Fibroblast of lung (primary cell): ENCODE measurements around the gene ZNF614.

Source experiments
- CTCF ChIP-seq, 2 donors: IDR thresholded peaks in 1 of 2; conservative IDR thresholded peaks in 1 of 2; 1 replicate in 1 of 2; 2 replicates in 1 of 2; pipeline ENCODE4 v1.5.1; 2011 to 2012; ENCODE audit warnings: low read length in 2 of 2, control low read depth in 1 of 2, inconsistent platforms in 1 of 2, low read depth in 1 of 2, mild to moderate bottlenecking in 1 of 2
- EZH2 ChIP-seq: IDR thresholded peaks from 2 replicates; pipeline ENCODE4 v1.5.1; 2012; ENCODE audit warnings: low read length, control low read depth, mild to moderate bottlenecking; ENCODE audit errors: missing control alignments

- TF ChIP-seq EZH2 (no peak), CTCF (conservative IDR thresholded peaks at IDR 0.05 in 1 of 2, IDR thresholded peaks at IDR 0.05 in 1 of 2; ENCODE audit: low read depth in 1 of 2, low read length in 2 of 2) (no peak)
Observed at GRCh38 chr19:52010674-52011073, 17.5 kb downstream of the ZNF614 start.
